AG08396 (cell line): ENCODE measurements around the gene IL12RB1.
A peak's percentile ranks its signal among the peaks of the same experiment; 100 is the strongest.
"Not testable (repeated sequence)": the region's sequence is repeated elsewhere in the genome, so short reads cannot be mapped to it uniquely, and the experiment has no call there.

ENCODE experiments used
- DNase-seq: peaks from one replicate; pipeline ENCODE4 v3.0.0; 2012; ENCODE audit warnings: low spot score, mixed read lengths

Gene IL12RB1

GRCh38 chr19:18089726-18090125, 3.0 kb upstream of the IL12RB1 start:
- DNase-seq, result no peak

- DNase-seq, result not testable (repeated sequence)
Observed at GRCh38 chr19:18089096-18089541, 2.4 kb upstream of the IL12RB1 start.

- DNase-seq, result no peak
Observed at GRCh38 chr19:18085702-18086457, 854 bp downstream of the IL12RB1 start.

- DNase-seq, result no peak
Observed at GRCh38 chr19:18083929-18084684, 2.6 kb downstream of the IL12RB1 start.

- DNase-seq, result no peak
Observed at GRCh38 chr19:18074192-18074591, 12.5 kb downstream of the IL12RB1 start.

- DNase-seq, result no peak
Observed at GRCh38 chr19:18073197-18073596, 13.5 kb downstream of the IL12RB1 start.

GRCh38 chr19:18072335-18072734, 14.4 kb downstream of the IL12RB1 start:
- no peak for DNase-seq

GRCh38 chr19:18070181-18070580, 16.6 kb downstream of the IL12RB1 start:
- no peak for DNase-seq

GRCh38 chr19:18069383-18069782, 17.4 kb downstream of the IL12RB1 start:
- no peak for DNase-seq

- DNase-seq, result no peak
Observed at GRCh38 chr19:18068395-18068794, 18.3 kb downstream of the IL12RB1 start.

GRCh38 chr19:18065173-18065495, 21.6 kb downstream of the IL12RB1 start:
- DNase-seq, result no peak

GRCh38 chr19:18063463-18063862, 23.3 kb downstream of the IL12RB1 start:
- no peak for DNase-seq

- DNase-seq, result no peak
Observed at GRCh38 chr19:18062028-18062427, 24.7 kb downstream of the IL12RB1 start.

- no peak for DNase-seq
Observed at GRCh38 chr19:18060472-18060871, 26.3 kb downstream of the IL12RB1 start.

- DNase-seq, result no peak
Observed at GRCh38 chr19:18059902-18060301, 26.8 kb downstream of the IL12RB1 start.

GRCh38 chr19:18059297-18059696, 27.4 kb downstream of the IL12RB1 start:
- DNase-seq, result no peak

GRCh38 chr19:18058208-18059009, 28.3 kb downstream of the IL12RB1 start:
- DNase-seq, result peak; percentile 86

- DNase-seq, result no peak
Observed at GRCh38 chr19:18057557-18057956, 29.2 kb downstream of the IL12RB1 start.

GRCh38 chr19:18055967-18056366, 30.8 kb downstream of the IL12RB1 start:
- DNase-seq, result no peak

GRCh38 chr19:18053576-18054219, 33.0 kb downstream of the IL12RB1 start:
- peak; percentile 29 for DNase-seq

- DNase-seq, result no peak
Observed at GRCh38 chr19:18051887-18052286, 34.8 kb downstream of the IL12RB1 start.

GRCh38 chr19:18049385-18049784, 37.3 kb downstream of the IL12RB1 start:
- peak; percentile 55 for DNase-seq
